ENCODE data around the gene DAPK1.

Gene DAPK1

GRCh38 chr9:87711857-87712800 lies 214.5 kb downstream of the DAPK1 start:
- peak; percentile 85 to 92 for DNase-seq
- TF ChIP-seq POLR2A (IDR thresholded peaks at IDR 0.05; ENCODE audit: low read length) (peak; percentile 42), GATA1 (IDR thresholded peaks at IDR 0.05; ENCODE audit: low read depth, low read length) (no peak)

GRCh38 chr9:87712801-87713277 lies 215.2 kb downstream of the DAPK1 start:
- TF ChIP-seq POLR2A (IDR thresholded peaks at IDR 0.05; ENCODE audit: low read length): no peak
- TF ChIP-seq GATA1 (IDR thresholded peaks at IDR 0.05; ENCODE audit: low read depth, low read length): no peak
- DNase-seq: peak in 1 of 2 experiments; percentile 68

- peak; percentile 86 to 94 for DNase-seq
Observed at GRCh38 chr9:87713278-87713987, 215.8 kb downstream of the DAPK1 start.

GRCh38 chr9:87713988-87714330 lies 216.3 kb downstream of the DAPK1 start:
- DNase-seq: no peak
- no peak for TF ChIP-seq GATA1 (IDR thresholded peaks at IDR 0.05; ENCODE audit: low read depth, low read length)
- TF ChIP-seq POLR2A (IDR thresholded peaks at IDR 0.05; ENCODE audit: low read length): no peak

More at GRCh38 chr9:87713278-87713987, 215.8 kb downstream of the DAPK1 start:
- TF ChIP-seq GATA1 (IDR thresholded peaks at IDR 0.05; ENCODE audit: low read depth, low read length): no peak

- DNase-seq: peak; percentile 92 to 93
Observed at GRCh38 chr9:87714819-87715218, 217.2 kb downstream of the DAPK1 start.

GRCh38 chr9:87716141-87716540 lies 218.5 kb downstream of the DAPK1 start:
- no peak for TF ChIP-seq GATA1 (IDR thresholded peaks at IDR 0.05; ENCODE audit: low read depth, low read length)
- TF ChIP-seq POLR2A (IDR thresholded peaks at IDR 0.05; ENCODE audit: low read length): no peak
- DNase-seq: no peak

More at GRCh38 chr9:87714819-87715218, 217.2 kb downstream of the DAPK1 start:
- TF ChIP-seq POLR2A (IDR thresholded peaks at IDR 0.05; ENCODE audit: low read length): no peak
- TF ChIP-seq GATA1 (IDR thresholded peaks at IDR 0.05; ENCODE audit: low read depth, low read length): no peak

GRCh38 chr9:87717456-87717855 lies 219.8 kb downstream of the DAPK1 start:
- TF ChIP-seq POLR2A (IDR thresholded peaks at IDR 0.05; ENCODE audit: low read length) (no peak), GATA1 (IDR thresholded peaks at IDR 0.05; ENCODE audit: low read depth, low read length) (no peak)
- peak; percentile 67 to 70 for DNase-seq

GRCh38 chr9:87718231-87718630 lies 220.6 kb downstream of the DAPK1 start:
- TF ChIP-seq POLR2A (IDR thresholded peaks at IDR 0.05; ENCODE audit: low read length) (no peak), GATA1 (IDR thresholded peaks at IDR 0.05; ENCODE audit: low read depth, low read length) (no peak)
- no peak for DNase-seq

GRCh38 chr9:87718852-87719612 lies 221.4 kb downstream of the DAPK1 start:
- TF ChIP-seq POLR2A (IDR thresholded peaks at IDR 0.05; ENCODE audit: low read length) (no peak), GATA1 (IDR thresholded peaks at IDR 0.05; ENCODE audit: low read depth, low read length) (no peak)
- DNase-seq: no peak

- peak; percentile 46 to 68 for DNase-seq
- TF ChIP-seq POLR2A (IDR thresholded peaks at IDR 0.05; ENCODE audit: low read length): no peak
- no peak for TF ChIP-seq GATA1 (IDR thresholded peaks at IDR 0.05; ENCODE audit: low read depth, low read length)
Observed at GRCh38 chr9:87720173-87720572, 222.5 kb downstream of the DAPK1 start.

- TF ChIP-seq GATA1 (IDR thresholded peaks at IDR 0.05; ENCODE audit: low read depth, low read length) (no peak), POLR2A (IDR thresholded peaks at IDR 0.05; ENCODE audit: low read length) (no peak)
- no peak for DNase-seq
Observed at GRCh38 chr9:87722393-87723088, 224.9 kb downstream of the DAPK1 start.

- TF ChIP-seq GATA1 (IDR thresholded peaks at IDR 0.05; ENCODE audit: low read depth, low read length) (no peak), POLR2A (IDR thresholded peaks at IDR 0.05; ENCODE audit: low read length) (no peak)
- DNase-seq: peak; percentile 82
Observed at GRCh38 chr9:87725356-87725899, 227.8 kb downstream of the DAPK1 start.

Data from erythroblast (primary cell).